Measurements from ENCODE around the gene ANKRD6. TPM values are rescaled to one million over a fixed set of nuclear protein-coding genes. Genes with fewer than 3 reads are reported as not detected.

The ANKRD6 gene
- total RNA-seq, 4 donors from 2014 or later: 9.8 to 19.0 (median 12.2) TPM

GRCh38 chr6:89681983-89682564 lies 249.1 kb downstream of the ANKRD6 start:
- no peak for ATAC-seq
- WGBS, 2 donors (ENCODE audit: low coverage in 1 of 2): 88 to 98% methylated on average over 10 of the region's 10 CpGs
- Histone ChIP-seq H3K27ac (no peak overlapping the region), H3K9me3 (no peaks in the 10 kb centered on the region), H3K36me3 (peaks cover 0 to 100% of the 10 kb centered on the region in 2 donors), H3K4me3 (no peak overlapping the region), H3K27me3 (no peaks in the 10 kb centered on the region), H3K4me1 (no peaks in the 10 kb centered on the region)
- TF ChIP-seq EP300 (IDR thresholded peaks at IDR 0.05) (no peak), POLR2A (IDR thresholded peaks at IDR 0.05) (no peak), CTCF (IDR thresholded peaks at IDR 0.05) (no peak), POLR2AphosphoS5 (IDR thresholded peaks at IDR 0.05) (no peak)

- peaks cover 0 to 100% of the 10 kb centered on the region in 2 donors for H3K36me3 ChIP-seq
- no CpG with 5 or more reads among the region's 1 CpG for WGBS, 2 donors (ENCODE audit: low coverage in 1 of 2)
Measured at GRCh38 chr6:89682991-89683390, 250.0 kb downstream of the ANKRD6 start.

More at GRCh38 chr6:89682991-89683390, 250.0 kb downstream of the ANKRD6 start:
- Histone ChIP-seq H3K27me3 (no peaks in the 10 kb centered on the region), H3K4me3 (no peak overlapping the region), H3K9me3 (no peaks in the 10 kb centered on the region), H3K27ac (no peak overlapping the region), H3K4me1 (no peaks in the 10 kb centered on the region)
- no peak for ATAC-seq
- TF ChIP-seq CTCF (IDR thresholded peaks at IDR 0.05): no peak

Small RNA genes within 50 kb of the gene (small RNA-seq; reads per million reads assigned to genes)
- gene RN7SL11P: 0 reads per million in 4 donors

Other genes starting within 250 kb of the ANKRD6 start
- gene GABRR1, start 215.8 kb upstream of the ANKRD6 start, total RNA-seq: under 1 TPM in 1 of 4 donors, not detected in 3; 0.31 TPM
- gene GABRR2, start 117.9 kb upstream of the ANKRD6 start, total RNA-seq: 1 to 10 TPM in 1 of 4 donors, under 1 TPM in 1, not detected in 2; 0.30 to 1.3 TPM
- 10 to 100 TPM; 32.7 to 42.9 (median 36.9) TPM for gene UBE2J1, start 80.4 kb upstream of the ANKRD6 start, total RNA-seq
- gene RRAGD, start 20.9 kb upstream of the ANKRD6 start, total RNA-seq: 10 to 100 TPM; 14.8 to 38.5 (median 24.8) TPM
- gene LYRM2, start 205.6 kb downstream of the ANKRD6 start, total RNA-seq: 10 to 100 TPM; 18.3 to 33.4 (median 21.9) TPM